Liver (tissue), 9 donors: Measurements from ENCODE around the gene ZNF267. TPM values are rescaled to one million over a fixed set of nuclear protein-coding genes. Genes with fewer than 3 reads are reported as not detected.
"Not testable (repeated sequence)": the region's sequence is repeated elsewhere in the genome, so short reads cannot be mapped to it uniquely, and the experiment has no call there.

Source experiments
- DNase-seq: peaks from one replicate; pipeline ENCODE4 v3.0.0-alpha.2; 2017; ENCODE audit warnings: low spot score
- H3K27ac ChIP-seq, 2 donors: one replicate each; pipeline ENCODE4 v1.7.0; 2013; ENCODE audit warnings: inconsistent platforms in 2 of 2, low read length in 2 of 2, control low read depth in 1 of 2, low read depth in 1 of 2, mild to moderate bottlenecking in 1 of 2
- H3K27me3 ChIP-seq, 4 donors: one replicate each; pipeline versions ENCODE4 v1.6.1 to v1.7.0; 2013; ENCODE audit warnings: low read length in 3 of 4, inconsistent platforms in 1 of 4, mild to moderate bottlenecking in 1 of 4, moderate library complexity in 1 of 4; ENCODE audit not compliant: control insufficient read depth in 4 of 4, insufficient read depth in 4 of 4
- H3K36me3 ChIP-seq, 4 donors: one replicate each; pipeline versions ENCODE4 v1.6.1 to v1.7.0; 2013; ENCODE audit warnings: low read length in 3 of 4, mild to moderate bottlenecking in 3 of 4, low read depth in 1 of 4, moderate library complexity in 1 of 4; ENCODE audit not compliant: control insufficient read depth in 4 of 4, insufficient read depth in 3 of 4
- H3K4me1 ChIP-seq, 4 donors: one replicate each; pipeline versions ENCODE4 v1.6.1 to v1.7.0; 2013; ENCODE audit warnings: low read length in 3 of 4, mild to moderate bottlenecking in 3 of 4, moderate library complexity in 1 of 4; ENCODE audit not compliant: control insufficient read depth in 4 of 4, insufficient read depth in 4 of 4
- H3K4me3 ChIP-seq, 3 donors: one replicate each; pipeline versions ENCODE4 v1.6.1 to v1.7.0; 2013; ENCODE audit warnings: low read length in 3 of 3, control low read depth in 1 of 3, low read depth in 1 of 3, mild to moderate bottlenecking in 1 of 3
- H3K9ac ChIP-seq, 2 donors: one replicate each; pipeline ENCODE4 v1.7.0; 2013; ENCODE audit warnings: low read length in 2 of 2, mild to moderate bottlenecking in 2 of 2, moderate library complexity in 2 of 2, control low read depth in 1 of 2, low read depth in 1 of 2
- H3K9me3 ChIP-seq, 4 donors: one replicate each; pipeline versions ENCODE4 v1.6.1 to v1.7.0; 2013; ENCODE audit warnings: low read length in 3 of 4; ENCODE audit not compliant: control insufficient read depth in 4 of 4
- ATF3 ChIP-seq: IDR thresholded peaks from 2 replicates; pipeline ENCODE4 v1.6.1; 2016; ENCODE audit warnings: antibody characterized with exemption
- GABPA ChIP-seq, 2 donors: IDR thresholded peaks in 1 of 2; conservative IDR thresholded peaks in 1 of 2; 2 replicates each; pipeline ENCODE4 v1.6.1; 2016; ENCODE audit warnings: antibody characterized with exemption in 2 of 2, mild to moderate bottlenecking in 1 of 2, moderate library complexity in 1 of 2
- HNF4G ChIP-seq: IDR thresholded peaks from 2 replicates; pipeline ENCODE4 v1.6.1; 2016; ENCODE audit warnings: antibody characterized with exemption
- JUND ChIP-seq, 2 donors: IDR thresholded peaks; 2 replicates each; pipeline ENCODE4 v1.6.1; 2016; ENCODE audit warnings: antibody characterized with exemption in 2 of 2
- NR2F2 ChIP-seq: IDR thresholded peaks from 2 replicates; pipeline ENCODE4 v1.6.1; 2016; ENCODE audit warnings: antibody characterized with exemption
- RAD21 ChIP-seq, 2 donors: IDR thresholded peaks; 2 replicates each; pipeline ENCODE4 v1.6.1; 2016; ENCODE audit warnings: antibody characterized with exemption in 2 of 2, mild to moderate bottlenecking in 2 of 2
- REST ChIP-seq: IDR thresholded peaks from 2 replicates; pipeline ENCODE4 v1.6.1; 2016; ENCODE audit warnings: antibody characterized with exemption, mild to moderate bottlenecking
- YY1 ChIP-seq: IDR thresholded peaks from 2 replicates; pipeline ENCODE4 v1.6.1; 2016; ENCODE audit warnings: antibody characterized with exemption, mild to moderate bottlenecking
- WGBS: extraction: QIAGEN DNeasy Blood & Tissue Kit; methylation state at CpG from one replicate; pipeline ENCODE4 v1.1.7; 2013; 5-methylcytosine and 5-hydroxymethylcytosine counted together
- polyA plus RNA-seq, 2 donors: library from polyadenylated mRNA; stranded (reverse) in 1 of 2; unstranded in 1 of 2; fragments of 200-250 nt in 1 of 2; fragments of >200 nt in 1 of 2; fragmentation: Nextera tagmentation in 1 of 2; extraction: Ambion mirVana in 1 of 2; gene quantifications; one replicate each; pipeline versions ENCODE4 v1.2.1 to v1.2.3, GENCODE V29; 2013 to 2015
- total RNA-seq, 2 donors: library from RNA; depleted of rRNA; stranded (reverse); fragments of >200 nt; gene quantifications; one replicate each; pipeline ENCODE4 v1.2.3, GENCODE V29; 2014
- donor health status: healthy.
- donor health status: healthy.
- donor health status: healthy.
- donor health status: healthy.
- donor health status: healthy.

Gene ZNF267
- total and polyA plus RNA-seq, 4 donors: 1.9 to 9.0 (median 3.7) TPM

- Histone ChIP-seq H3K27me3 (no peaks in the 10 kb centered on the region), H3K4me3 (no peak overlapping the region), H3K36me3 (peaks cover 0 to 31% (median 26%) of the 10 kb centered on the region in 4 donors), H3K4me1 (no peaks in the 10 kb centered on the region), H3K27ac (no peak overlapping the region), H3K9me3 (peaks cover 2 to 12% (median 6%) of the 10 kb centered on the region in 4 donors), H3K9ac (no peak overlapping the region)
- 98% methylated on average over 4 of the region's 4 CpGs for WGBS
- TF ChIP-seq ATF3: no peak
- DNase-seq: no peak
Observed at GRCh38 chr16:31886227-31886626, 12.6 kb downstream of the ZNF267 start.

GRCh38 chr16:31888735-31889134, 15.1 kb downstream of the ZNF267 start:
- H3K27me3 ChIP-seq: no peaks in the 10 kb centered on the region
- TF ChIP-seq GABPA (IDR thresholded peaks at IDR 0.05 in 1 of 2, conservative IDR thresholded peaks at IDR 0.05 in 1 of 2) (no peak), JUND (IDR thresholded peaks at IDR 0.05) (no peak), YY1 (no peak), NR2F2 (no peak)
- H3K27ac ChIP-seq: no peak overlapping the region
- no peak overlapping the region for H3K9ac ChIP-seq
- H3K9me3 ChIP-seq: peaks cover 3 to 12% (median 6%) of the 10 kb centered on the region in 4 donors
- peaks cover 0 to 47% (median 36%) of the 10 kb centered on the region in 4 donors for H3K36me3 ChIP-seq
- no peak overlapping the region for H3K4me3 ChIP-seq
- H3K4me1 ChIP-seq: no peaks in the 10 kb centered on the region
- no peak for DNase-seq

GRCh38 chr16:31892111-31892510, 18.5 kb downstream of the ZNF267 start:
- H3K9ac ChIP-seq, H3K4me3 ChIP-seq, H3K4me1 ChIP-seq, H3K27ac ChIP-seq, DNase-seq, H3K27me3 ChIP-seq: not testable (repeated sequence)
- WGBS: 97% methylated on average over 4 of the region's 4 CpGs
- peaks cover 4 to 19% (median 16%) of the 10 kb centered on the region in 4 donors for H3K9me3 ChIP-seq
- peaks cover 3 to 62% (median 47%) of the 10 kb centered on the region in 4 donors for H3K36me3 ChIP-seq

- no peak overlapping the region for H3K9ac ChIP-seq
- H3K4me1 ChIP-seq: no peaks in the 10 kb centered on the region
- H3K9me3 ChIP-seq: peaks cover 4 to 20% (median 19%) of the 10 kb centered on the region in 4 donors
- H3K4me3 ChIP-seq: no peak overlapping the region
- TF ChIP-seq HNF4G (no peak), RAD21 (IDR thresholded peaks at IDR 0.05) (no peak), REST (no peak)
- WGBS: 53% methylated on average over 1 of the region's 1 CpG
- DNase-seq: no peak
- H3K27ac ChIP-seq: no peak overlapping the region
- peaks cover 3 to 69% (median 49%) of the 10 kb centered on the region in 4 donors for H3K36me3 ChIP-seq
- H3K27me3 ChIP-seq: no peaks in the 10 kb centered on the region
Observed at GRCh38 chr16:31893824-31894223, 20.2 kb downstream of the ZNF267 start.
